GM19463 (cell line): ENCODE measurements around the gene APLP2.

ENCODE experiments used
- ATAC-seq: cut with Tn5 transposase; IDR thresholded peaks from one replicate; pipeline ENCODE4 v1.9.1; 2021; ENCODE audit warnings: mild to moderate bottlenecking, moderate library complexity; ENCODE audit not compliant: unreplicated experiment

APLP2 gene

DNA sequence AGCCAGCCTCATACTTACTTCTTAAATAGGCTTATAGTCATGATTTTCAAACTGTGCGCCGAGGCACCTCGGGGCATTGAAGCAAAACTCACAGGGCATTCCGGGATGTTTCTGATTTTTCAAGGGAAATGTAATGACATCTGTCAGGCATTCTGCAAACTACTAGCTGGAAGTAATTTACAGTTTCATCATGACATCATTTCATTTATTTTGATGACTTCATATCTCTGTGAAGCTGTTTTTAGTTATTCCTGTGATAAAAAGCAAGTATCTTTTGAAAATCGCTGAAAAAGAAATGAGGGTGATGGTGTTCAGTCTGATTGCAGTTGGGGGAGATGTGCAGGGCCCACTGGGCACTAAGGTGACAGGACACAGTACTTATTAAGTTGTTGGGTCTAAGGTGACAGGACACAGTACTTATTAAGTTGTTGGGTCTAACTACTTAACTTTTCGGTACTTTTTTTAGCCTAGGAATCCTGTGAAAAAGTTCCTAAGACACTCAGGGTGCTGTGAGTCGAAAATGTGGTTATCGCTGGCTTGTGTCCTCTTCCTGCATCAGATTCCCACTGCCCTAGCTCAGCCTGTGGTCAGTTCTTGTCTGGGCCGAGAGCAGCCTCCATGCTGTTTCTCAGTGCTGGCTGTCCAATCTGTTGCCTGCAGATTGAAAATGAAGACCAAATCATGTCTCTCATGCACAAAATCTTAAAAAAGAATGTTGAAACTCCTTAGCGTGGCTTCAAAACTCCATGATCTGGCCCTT is 42.6 kb downstream of the APLP2 start:
- ATAC-seq: no peak

DNA sequence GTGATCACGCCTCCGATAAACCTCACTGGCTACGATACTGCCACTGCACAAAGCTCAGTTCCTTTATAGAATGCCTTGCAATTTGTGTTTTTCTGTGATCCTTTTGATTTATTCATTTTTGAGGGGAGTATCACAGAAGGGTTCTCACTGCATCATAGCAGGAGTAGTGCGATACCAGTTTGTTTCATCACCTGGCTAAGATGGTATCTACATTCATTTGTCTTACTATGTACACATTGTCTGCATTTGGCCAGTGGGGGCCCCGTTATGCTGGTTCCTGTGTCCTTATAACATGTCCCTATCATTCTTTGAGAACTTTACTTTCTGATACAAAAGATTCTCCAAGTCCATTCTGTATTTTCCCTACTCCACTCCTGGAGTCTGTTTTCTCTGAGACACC is 44.6 kb downstream of the APLP2 start:
- ATAC-seq: no peak

DNA sequence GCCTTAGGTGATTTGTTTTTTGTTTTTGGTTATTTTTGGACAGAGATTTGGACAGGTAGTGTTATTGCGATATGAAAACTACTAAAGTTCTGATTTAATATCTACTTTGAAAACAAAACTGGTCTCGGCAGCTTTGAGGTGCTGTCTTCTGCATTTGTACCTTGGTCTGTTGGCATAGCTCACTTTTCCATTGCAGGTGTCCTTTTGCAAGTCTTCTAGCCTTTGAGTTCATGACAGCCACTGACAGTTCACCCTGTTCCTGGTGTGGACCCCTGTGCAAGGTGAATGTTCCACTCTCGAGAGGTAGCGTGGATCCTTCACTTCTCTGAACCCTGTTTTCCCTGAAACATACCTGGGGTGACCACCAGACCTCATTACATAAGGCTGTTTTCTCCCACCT is 45.0 kb downstream of the APLP2 start:
- ATAC-seq: no peak

GRCh38 chr11:130115218-130115617 is 45.5 kb downstream of the APLP2 start:
- ATAC-seq: no peak

DNA sequence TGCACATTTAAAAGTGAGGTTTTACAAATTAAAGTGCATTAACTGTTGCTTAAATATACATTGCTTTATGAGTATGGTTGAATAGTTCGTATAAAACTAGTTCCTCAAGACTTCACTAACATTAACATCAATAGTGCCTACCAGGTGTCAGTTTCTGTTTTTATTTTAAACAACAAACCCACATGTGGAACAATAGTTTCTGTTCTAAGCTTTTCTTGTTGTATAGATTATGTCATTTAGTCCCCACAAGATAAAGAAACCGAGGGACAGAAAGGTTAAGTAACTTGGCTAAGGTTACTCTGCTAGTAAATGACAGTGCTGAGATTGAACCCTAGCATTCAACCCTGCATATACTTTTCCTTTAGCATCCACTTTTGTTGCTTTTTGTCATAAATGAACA is 48.5 kb downstream of the APLP2 start:
- ATAC-seq: peak; percentile 74

DNA sequence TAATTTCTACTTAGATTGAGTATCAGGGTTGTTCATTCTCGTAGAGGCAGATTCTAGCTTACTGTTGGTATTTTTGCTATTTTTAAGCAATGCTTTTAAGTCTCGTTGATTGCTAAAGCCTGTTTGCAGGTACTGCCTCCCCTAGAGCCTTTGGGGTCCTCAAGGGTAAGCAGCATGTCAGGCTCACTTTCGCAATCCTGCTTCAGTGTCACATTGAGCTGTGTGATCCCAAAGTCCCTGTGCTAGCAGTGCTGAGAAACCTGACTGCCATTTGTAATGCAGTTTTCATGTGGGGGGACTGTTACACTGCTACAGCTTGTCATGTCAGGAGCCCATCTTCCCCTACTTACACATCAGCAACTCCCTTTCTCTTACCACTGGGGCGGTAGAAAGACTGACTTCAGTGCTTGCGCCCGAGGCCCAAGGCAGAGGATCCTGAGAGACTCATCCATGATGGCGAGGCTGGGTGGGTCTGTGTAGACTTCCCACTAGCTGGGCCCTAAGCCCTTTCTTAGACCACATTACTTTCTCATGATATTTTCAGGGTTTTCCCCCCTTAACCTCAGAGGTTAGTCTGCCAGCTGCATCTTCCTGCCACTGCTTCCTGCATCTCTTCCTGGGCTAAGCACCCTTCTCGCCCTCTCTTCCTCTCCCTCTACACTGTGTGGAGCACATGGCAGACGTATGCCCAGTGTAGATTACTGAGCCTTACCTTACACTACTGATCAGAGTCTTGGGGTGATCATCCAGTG is 49.1 kb downstream of the APLP2 start:
- peak; percentile 71 for ATAC-seq

DNA sequence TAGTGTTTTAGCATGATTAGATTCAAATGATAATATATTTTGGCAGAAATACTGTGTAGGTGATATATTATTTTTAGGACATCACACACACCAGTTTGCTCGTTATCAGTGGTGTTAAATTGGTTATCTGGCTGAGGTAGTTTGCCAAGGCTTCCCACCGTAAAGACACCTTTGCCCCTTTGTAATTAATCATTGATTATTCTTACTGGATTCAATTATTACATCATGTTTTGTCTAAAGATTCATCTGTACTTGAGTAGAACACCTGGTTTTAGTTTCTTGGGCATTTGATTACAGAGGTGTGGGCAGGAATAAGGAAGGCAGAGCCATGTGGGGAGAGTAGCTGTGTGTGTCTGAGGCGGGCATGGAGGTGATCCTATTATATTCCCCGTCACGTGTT is 50.4 kb downstream of the APLP2 start:
- ATAC-seq: no peak

DNA sequence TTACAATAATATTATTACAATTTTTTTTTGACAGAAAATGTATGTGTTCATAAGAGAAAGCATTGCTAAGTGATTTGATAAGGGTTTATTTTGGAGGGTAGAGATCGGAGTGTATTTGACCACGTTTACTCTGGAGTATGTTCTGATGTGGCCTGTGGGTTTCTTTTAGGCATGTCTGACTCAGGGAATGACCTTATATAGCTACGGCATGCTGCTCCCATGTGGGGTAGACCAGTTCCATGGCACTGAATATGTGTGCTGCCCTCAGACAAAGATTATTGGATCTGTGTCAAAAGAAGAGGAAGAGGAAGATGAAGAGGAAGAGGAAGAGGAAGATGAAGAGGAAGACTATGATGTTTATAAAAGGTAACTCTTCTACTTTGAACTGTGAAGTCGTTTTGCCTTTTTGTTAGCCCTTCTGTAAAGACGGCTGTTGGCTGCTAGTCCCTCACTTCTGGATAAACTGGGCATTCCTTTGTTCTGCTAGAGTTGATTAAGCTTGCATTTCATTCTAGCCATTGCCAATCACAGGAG is 51.8 kb downstream of the APLP2 start:
- no peak for ATAC-seq

GRCh38 chr11:130122141-130122575 is 52.5 kb downstream of the APLP2 start:
- no peak for ATAC-seq

DNA sequence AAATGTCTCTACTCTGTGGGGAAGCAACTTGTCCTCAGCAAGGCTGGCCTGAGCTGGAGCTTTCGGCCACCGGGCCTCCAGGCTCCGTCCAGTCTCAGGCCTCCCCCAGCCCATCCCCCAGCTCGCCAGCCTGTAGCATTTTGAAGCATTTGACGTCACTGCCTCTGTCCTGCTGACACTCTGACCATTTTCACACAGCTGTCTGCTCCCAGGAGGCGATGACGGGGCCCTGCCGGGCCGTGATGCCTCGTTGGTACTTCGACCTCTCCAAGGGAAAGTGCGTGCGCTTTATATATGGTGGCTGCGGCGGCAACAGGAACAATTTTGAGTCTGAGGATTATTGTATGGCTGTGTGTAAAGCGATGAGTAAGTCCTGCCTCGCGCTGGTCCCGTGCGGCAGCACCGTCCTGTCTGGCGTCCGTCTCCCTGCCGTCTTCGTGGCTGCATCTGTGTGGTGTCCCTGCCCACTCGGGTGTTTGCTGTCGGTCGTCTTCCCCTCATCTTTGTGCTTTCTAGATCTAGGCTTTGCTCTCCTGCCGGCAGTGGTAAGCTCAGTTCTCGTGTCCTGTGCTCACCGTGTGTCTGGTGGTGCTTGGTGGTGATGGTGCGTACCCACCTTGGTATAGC is 53.8 kb downstream of the APLP2 start:
- ATAC-seq: no peak

DNA sequence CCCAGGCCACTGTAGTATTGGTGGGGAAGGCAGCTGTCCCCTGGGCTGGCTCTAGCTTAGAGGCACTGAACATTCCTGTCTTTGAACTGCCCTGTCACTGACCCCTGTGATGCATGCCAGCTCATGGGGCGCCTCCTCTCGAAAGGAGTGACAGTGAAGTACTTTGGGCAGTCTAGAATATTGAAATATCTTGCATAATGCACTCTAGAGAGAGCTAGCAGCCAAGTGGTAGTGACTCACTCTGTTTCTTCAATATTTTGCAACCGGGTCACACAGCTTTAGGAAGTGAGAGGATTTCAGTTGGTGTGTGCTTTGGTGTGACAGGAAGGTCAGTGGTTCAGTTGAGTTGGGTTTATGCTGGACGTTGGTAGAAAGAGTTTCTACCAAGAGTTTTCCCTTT is 54.4 kb downstream of the APLP2 start:
- ATAC-seq: no peak

DNA sequence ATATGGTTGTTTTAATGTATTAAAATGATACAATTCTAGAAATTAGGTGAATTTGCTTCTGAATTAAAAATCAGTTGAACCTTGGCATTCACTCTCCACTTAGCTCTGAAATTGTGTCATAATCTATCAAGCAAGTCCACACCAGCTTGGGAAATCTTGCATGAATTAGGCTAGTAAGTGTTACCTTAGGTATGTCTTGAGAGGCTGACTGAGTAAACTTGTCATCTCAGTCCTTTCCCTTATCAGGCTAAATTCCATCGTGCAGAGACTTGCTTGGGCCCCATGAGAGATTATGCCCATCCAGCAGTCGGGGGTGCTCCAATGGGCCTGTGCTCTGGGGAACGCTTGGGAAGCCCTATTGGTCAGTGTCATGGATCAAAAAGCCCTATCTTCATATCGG is 55.9 kb downstream of the APLP2 start:
- no peak for ATAC-seq

DNA sequence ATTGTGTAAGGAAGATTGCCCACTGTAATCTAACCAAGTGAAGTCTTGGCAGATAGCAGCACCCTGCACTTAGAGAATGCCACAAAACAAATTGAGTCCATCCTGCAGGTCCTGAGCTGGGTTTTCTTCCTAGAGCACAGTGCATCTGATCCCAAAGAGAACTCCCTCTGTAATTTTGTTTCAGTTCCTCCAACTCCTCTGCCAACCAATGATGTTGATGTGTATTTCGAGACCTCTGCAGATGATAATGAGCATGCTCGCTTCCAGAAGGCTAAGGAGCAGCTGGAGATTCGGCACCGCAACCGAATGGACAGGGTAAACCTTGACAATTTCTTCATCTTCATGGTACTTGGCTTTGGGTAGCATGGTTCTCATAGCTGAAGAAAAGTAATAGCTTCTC is 56.8 kb downstream of the APLP2 start:
- no peak for ATAC-seq

- ATAC-seq: no peak
Measured at GRCh38 chr11:130127509-130127908, 57.8 kb downstream of the APLP2 start.

DNA sequence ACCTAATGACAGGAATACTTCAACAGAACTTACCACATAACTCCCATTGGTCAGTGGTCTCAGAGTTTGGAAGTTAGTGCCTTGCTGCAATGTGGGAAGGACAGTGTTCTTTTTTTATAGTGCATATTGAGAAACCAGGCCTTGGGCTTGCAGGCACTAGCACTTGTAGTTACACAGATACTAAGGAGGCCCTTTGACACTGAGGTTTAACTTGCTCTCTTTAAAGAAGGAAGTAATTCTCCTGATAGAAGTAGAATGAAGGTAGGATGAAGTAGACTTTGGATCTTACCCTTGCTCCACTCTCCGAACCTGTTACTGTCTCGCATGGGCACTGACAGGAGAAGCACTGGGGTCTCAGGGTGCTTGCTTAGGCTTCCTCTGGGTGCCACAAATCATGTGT is 58.9 kb downstream of the APLP2 start:
- ATAC-seq: no peak

DNA sequence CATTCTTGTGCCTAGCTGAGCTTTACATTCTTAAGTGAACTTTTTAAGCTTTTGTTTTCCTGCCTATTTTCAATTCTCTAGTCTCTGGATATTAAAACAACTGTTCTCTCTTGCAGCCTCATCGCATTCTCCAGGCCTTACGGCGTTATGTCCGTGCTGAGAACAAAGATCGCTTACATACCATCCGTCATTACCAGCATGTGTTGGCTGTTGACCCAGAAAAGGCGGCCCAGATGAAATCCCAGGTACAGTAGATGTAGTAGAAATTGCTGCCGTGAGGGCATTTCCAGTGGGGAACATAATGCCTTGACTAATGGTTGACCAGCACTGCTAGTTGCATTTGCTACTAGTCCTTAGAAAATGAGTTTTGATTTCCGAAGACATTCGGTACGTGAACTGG is 60.2 kb downstream of the APLP2 start:
- ATAC-seq: no peak

- ATAC-seq: peak; percentile 66
Measured at GRCh38 chr11:130131961-130132850, 62.5 kb downstream of the APLP2 start.

DNA sequence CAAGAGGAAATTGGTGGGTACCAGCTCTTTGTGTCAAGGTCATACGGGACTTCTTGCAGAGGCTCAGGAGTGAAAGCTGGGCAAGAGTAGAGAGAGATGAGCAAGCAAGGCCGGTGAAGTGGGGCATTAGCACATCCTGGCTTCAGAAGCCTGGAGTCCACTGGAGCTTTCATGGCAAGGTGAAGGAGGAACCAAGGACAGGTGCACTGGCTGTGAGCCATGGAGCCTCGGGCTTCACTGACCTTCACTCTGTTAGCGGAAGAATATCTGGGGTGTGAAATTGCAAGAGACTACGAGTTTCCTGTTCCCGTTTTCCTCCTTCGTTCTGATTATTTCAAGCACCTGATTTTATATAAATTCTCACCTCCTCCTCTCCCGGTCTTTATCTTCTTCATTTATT is 64.0 kb downstream of the APLP2 start:
- no peak for ATAC-seq

GRCh38 chr11:130136107-130136506 is 66.4 kb downstream of the APLP2 start:
- no peak for ATAC-seq

DNA sequence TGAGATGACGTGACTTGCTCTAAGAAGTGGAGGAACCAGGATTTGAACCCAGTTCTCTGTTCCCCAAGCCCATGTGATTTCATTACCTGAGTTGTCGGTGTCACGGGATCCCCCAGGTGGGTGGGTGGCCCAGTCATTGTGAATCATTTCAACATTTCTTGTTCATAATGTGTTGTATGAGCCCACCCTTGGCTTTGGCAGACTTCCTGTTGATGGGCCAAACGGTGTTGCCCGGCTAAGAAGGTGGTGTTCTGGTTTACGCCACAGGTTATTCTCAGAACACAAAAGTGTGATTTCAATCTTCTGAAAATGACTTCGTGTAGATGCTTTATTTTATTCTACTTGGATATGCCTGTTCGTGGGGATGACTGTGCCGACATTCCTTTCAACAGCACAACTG is 68.3 kb downstream of the APLP2 start:
- no peak for ATAC-seq

- no peak for ATAC-seq
Measured at GRCh38 chr11:130139401-130139800, 69.7 kb downstream of the APLP2 start.
